ENCODE measurements around the gene OR10T2. TPM values are rescaled to one million over a fixed set of nuclear protein-coding genes. Genes with fewer than 3 reads are reported as not detected.

The OR10T2 gene
- total RNA-seq, 1 experiment from 2014 or later: not detected

DNA sequence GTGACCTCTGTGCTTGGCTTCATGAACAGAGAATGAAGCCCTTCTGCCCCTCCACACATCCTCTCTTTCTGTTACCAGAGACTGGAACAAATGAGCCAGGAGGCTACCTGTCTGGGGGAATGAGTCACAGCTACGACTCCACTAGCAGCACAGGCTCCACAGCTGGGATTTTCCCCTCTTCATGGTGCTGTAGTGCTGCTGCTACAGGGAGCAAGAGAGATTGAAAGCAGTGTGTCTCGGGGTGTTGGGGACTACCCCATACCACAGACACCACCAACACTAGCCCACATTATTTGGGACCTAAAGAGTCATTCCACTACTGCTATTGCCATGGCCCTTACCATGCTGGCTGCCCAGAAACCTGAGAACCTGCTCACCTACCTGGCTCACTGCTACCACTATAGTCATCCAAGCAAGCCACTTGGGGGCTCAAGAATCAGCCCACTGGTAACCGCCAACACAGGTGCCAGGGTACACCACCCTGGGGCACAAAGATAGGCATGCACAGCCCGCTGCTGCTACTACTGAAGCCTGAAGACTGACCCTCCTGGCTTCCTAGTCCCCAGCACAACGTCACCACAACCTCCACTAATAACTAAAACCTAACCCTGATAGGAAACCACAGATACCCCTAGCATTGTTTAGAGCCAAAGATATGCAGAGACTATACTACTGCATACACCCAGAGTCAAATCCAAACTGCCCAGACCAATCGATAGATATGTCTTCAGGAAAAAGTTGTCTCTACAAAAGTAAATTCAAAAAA lies 27.9 kb downstream of the OR10T2 start:
- no peaks in the 10 kb centered on the region for H3K36me3 Mint-ChIP-seq (ENCODE audit: insufficient read depth, unreplicated experiment)
- H3K4me1 Mint-ChIP-seq (ENCODE audit: low read depth, unreplicated experiment): no peaks in the 10 kb centered on the region
- H3K4me1 ChIP-seq: no peaks in the 10 kb centered on the region
- ChIA-PET CTCF (no interaction called here), POLR2A (no interaction called here)
- H3K36me3 ChIP-seq (ENCODE audit: control insufficient read depth, insufficient read depth, low read length): no peaks in the 10 kb centered on the region
- no peak overlapping the region for H3K4me3 Mint-ChIP-seq (ENCODE audit: unreplicated experiment)
- H3K27me3 ChIP-seq (replicated peaks; ENCODE audit: control insufficient read depth, insufficient read depth, low read length): no peaks in the 10 kb centered on the region
- no peaks in the 10 kb centered on the region for H3K9me3 ChIP-seq
- peaks cover 19% of the 10 kb centered on the region for H3K9me3 Mint-ChIP-seq (ENCODE audit: unreplicated experiment)
- no peak overlapping the region for H3K27ac Mint-ChIP-seq (ENCODE audit: unreplicated experiment)
- DNase-seq: no peak
- no TSS peak for BruUV-seq (replicated peaks)
- intact Hi-C loops (cut with micrococcal nuclease; ENCODE audit: unreplicated experiment): no loop called here
- no peaks in the 10 kb centered on the region for H3K27me3 Mint-ChIP-seq (ENCODE audit: insufficient read depth, unreplicated experiment)
- TF ChIP-seq, protein P1, sequence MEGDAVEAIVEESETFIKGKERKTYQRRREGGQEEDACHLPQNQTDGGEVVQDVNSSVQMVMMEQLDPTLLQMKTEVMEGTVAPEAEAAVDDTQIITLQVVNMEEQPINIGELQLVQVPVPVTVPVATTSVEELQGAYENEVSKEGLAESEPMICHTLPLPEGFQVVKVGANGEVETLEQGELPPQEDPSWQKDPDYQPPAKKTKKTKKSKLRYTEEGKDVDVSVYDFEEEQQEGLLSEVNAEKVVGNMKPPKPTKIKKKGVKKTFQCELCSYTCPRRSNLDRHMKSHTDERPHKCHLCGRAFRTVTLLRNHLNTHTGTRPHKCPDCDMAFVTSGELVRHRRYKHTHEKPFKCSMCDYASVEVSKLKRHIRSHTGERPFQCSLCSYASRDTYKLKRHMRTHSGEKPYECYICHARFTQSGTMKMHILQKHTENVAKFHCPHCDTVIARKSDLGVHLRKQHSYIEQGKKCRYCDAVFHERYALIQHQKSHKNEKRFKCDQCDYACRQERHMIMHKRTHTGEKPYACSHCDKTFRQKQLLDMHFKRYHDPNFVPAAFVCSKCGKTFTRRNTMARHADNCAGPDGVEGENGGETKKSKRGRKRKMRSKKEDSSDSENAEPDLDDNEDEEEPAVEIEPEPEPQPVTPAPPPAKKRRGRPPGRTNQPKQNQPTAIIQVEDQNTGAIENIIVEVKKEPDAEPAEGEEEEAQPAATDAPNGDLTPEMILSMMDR (IDR thresholded peaks at IDR 0.05; ENCODE audit: insufficient read depth in 1 of 2, low read depth in 1 of 2, low read length in 1 of 2, severe bottlenecking in 1 of 2, unreplicated experiment in 1 of 2): no peak
- H3K4me3 ChIP-seq (ENCODE audit: low read depth, low read length): no peak overlapping the region

DNA sequence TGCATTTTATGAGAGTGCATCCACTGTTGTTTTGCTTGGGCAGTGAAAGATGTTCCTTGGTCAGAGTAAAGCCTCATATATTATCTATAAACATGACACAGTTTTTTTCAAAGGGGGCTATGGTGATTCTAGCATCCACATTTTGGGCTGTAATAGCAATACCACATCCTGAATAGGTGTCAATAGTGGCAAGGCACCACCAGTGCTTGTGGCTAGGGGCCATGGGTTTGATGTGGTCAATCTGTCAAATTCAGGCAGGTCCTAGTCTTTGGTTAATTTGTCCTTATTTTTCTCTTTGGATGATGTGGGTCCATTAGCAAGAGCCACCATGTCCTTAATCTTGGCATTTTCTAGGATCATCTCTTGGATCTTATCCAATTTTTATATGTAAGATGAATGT lies 32.5 kb downstream of the OR10T2 start:
- Mint-ChIP-seq H3K27me3 (ENCODE audit: insufficient read depth, unreplicated experiment) (no peaks in the 10 kb centered on the region), H3K36me3 (ENCODE audit: insufficient read depth, unreplicated experiment) (no peaks in the 10 kb centered on the region), H3K4me3 (ENCODE audit: unreplicated experiment) (no peak overlapping the region), H3K27ac (ENCODE audit: unreplicated experiment) (no peak overlapping the region), H3K4me1 (ENCODE audit: low read depth, unreplicated experiment) (no peaks in the 10 kb centered on the region), H3K9me3 (ENCODE audit: unreplicated experiment) (peaks cover 7% of the 10 kb centered on the region)
- H3K27me3 ChIP-seq (replicated peaks; ENCODE audit: control insufficient read depth, insufficient read depth, low read length): no peaks in the 10 kb centered on the region
- ChIA-PET POLR2A (no interaction called here), CTCF (no interaction called here)
- no peak overlapping the region for H3K4me3 ChIP-seq (ENCODE audit: low read depth, low read length)
- TF ChIP-seq, protein P1 (IDR thresholded peaks at IDR 0.05; ENCODE audit: insufficient read depth in 1 of 2, low read depth in 1 of 2, low read length in 1 of 2, severe bottlenecking in 1 of 2, unreplicated experiment in 1 of 2): no peak
- intact Hi-C loops (cut with micrococcal nuclease; ENCODE audit: unreplicated experiment): no loop called here
- no peaks in the 10 kb centered on the region for H3K4me1 ChIP-seq
- H3K9me3 ChIP-seq: no peaks in the 10 kb centered on the region; the same call in 1 of the 2 replicates
- no peaks in the 10 kb centered on the region for H3K36me3 ChIP-seq (ENCODE audit: control insufficient read depth, insufficient read depth, low read length)
- BruUV-seq (replicated peaks): no TSS peak
- DNase-seq: no peak

DNA sequence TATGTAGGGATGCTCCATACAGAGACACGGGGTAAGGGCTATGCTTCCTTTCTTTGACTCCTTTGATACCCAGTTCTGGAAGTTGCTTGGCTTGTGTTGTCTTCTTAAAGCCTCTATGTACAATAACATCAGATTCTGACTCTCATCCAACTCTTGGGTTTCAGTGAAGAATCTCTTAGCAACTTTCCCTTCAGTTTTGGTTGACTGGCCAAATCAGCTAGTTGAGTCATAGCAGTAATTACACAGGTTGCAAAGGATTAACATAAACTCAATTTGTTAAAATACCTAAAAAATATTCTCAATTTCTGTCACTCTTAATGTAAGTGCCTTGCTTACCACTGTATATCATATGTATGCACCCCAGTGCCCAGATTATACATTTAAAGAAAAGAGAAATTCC lies 36.3 kb downstream of the OR10T2 start:
- CTCF ChIA-PET: no interaction called here
- Mint-ChIP-seq H3K36me3 (ENCODE audit: insufficient read depth, unreplicated experiment) (no peaks in the 10 kb centered on the region), H3K4me1 (ENCODE audit: low read depth, unreplicated experiment) (no peaks in the 10 kb centered on the region), H3K27ac (ENCODE audit: unreplicated experiment) (no peak overlapping the region), H3K4me3 (ENCODE audit: unreplicated experiment) (no peak overlapping the region), H3K9me3 (ENCODE audit: unreplicated experiment) (no peaks in the 10 kb centered on the region), H3K27me3 (ENCODE audit: insufficient read depth, unreplicated experiment) (no peaks in the 10 kb centered on the region)
- no peaks in the 10 kb centered on the region for H3K4me1 ChIP-seq
- intact Hi-C loops (cut with micrococcal nuclease; ENCODE audit: unreplicated experiment): no loop called here
- no peaks in the 10 kb centered on the region for H3K36me3 ChIP-seq (ENCODE audit: control insufficient read depth, insufficient read depth, low read length)
- DNase-seq: no peak
- no peaks in the 10 kb centered on the region for H3K27me3 ChIP-seq (replicated peaks; ENCODE audit: control insufficient read depth, insufficient read depth, low read length)
- no peak overlapping the region for H3K4me3 ChIP-seq (ENCODE audit: low read depth, low read length)
- TF ChIP-seq, protein P1 (IDR thresholded peaks at IDR 0.05; ENCODE audit: insufficient read depth in 1 of 2, low read depth in 1 of 2, low read length in 1 of 2, severe bottlenecking in 1 of 2, unreplicated experiment in 1 of 2): no peak
- H3K9me3 ChIP-seq: no peaks in the 10 kb centered on the region; the same call in 1 of the 2 replicates
- no TSS peak for BruUV-seq (replicated peaks)
- POLR2A ChIA-PET: no interaction called here

Data from Caco-2 (cell line).